ENCODE data around the gene TRNT1.

Gene TRNT1

DNA sequence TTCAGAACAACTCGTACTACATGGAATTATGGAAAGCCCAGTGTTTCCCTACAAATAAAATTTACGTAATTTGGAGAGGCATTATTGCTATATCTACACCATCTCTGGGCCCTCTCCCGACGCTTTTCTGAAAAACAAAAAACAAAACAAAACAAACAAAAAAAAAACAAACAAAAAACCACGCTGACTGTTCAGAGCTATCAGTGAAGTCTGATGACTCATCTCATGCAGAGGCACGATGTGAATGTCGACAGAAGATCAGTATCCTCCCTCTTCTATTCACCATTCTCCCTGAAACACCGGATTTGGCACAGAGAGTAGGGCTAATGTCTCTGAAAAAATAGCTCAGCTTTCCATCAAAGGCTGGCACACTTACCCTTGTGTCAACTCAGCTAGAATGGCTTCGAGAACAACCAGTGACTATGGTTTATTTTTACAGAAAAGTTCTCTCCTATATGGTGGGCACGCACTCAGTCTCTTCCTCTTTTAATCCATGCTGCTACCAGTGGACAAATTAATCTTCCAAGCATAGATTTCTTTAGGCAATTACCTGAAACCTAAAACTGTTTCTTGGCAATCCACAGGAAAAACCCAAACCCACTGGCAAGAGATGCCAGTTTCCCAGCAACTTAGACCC lies 51.2 kb downstream of the TRNT1 start:
- TF ChIP-seq, protein P1, sequence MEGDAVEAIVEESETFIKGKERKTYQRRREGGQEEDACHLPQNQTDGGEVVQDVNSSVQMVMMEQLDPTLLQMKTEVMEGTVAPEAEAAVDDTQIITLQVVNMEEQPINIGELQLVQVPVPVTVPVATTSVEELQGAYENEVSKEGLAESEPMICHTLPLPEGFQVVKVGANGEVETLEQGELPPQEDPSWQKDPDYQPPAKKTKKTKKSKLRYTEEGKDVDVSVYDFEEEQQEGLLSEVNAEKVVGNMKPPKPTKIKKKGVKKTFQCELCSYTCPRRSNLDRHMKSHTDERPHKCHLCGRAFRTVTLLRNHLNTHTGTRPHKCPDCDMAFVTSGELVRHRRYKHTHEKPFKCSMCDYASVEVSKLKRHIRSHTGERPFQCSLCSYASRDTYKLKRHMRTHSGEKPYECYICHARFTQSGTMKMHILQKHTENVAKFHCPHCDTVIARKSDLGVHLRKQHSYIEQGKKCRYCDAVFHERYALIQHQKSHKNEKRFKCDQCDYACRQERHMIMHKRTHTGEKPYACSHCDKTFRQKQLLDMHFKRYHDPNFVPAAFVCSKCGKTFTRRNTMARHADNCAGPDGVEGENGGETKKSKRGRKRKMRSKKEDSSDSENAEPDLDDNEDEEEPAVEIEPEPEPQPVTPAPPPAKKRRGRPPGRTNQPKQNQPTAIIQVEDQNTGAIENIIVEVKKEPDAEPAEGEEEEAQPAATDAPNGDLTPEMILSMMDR (IDR thresholded peaks at IDR 0.05), result no peak
- H3K27me3 ChIP-seq, result no peaks in the 10 kb centered on the region
- peak overlapping the region; percentile 85 to 89 for H3K4me3 ChIP-seq (ENCODE audit: low read depth in 1 of 2, low read length in 1 of 2)
- H3K9me3 ChIP-seq, result no peaks in the 10 kb centered on the region
- peaks cover 29 to 33% of the 10 kb centered on the region in 2 experiments for H3K4me1 ChIP-seq (ENCODE audit: control insufficient read depth in 1 of 2, insufficient read depth in 1 of 2, low read depth in 1 of 2, low read length in 1 of 2)
- peaks cover 29% of the 10 kb centered on the region for H3K36me3 ChIP-seq
- no peak overlapping the region for H3K27ac ChIP-seq

DNA sequence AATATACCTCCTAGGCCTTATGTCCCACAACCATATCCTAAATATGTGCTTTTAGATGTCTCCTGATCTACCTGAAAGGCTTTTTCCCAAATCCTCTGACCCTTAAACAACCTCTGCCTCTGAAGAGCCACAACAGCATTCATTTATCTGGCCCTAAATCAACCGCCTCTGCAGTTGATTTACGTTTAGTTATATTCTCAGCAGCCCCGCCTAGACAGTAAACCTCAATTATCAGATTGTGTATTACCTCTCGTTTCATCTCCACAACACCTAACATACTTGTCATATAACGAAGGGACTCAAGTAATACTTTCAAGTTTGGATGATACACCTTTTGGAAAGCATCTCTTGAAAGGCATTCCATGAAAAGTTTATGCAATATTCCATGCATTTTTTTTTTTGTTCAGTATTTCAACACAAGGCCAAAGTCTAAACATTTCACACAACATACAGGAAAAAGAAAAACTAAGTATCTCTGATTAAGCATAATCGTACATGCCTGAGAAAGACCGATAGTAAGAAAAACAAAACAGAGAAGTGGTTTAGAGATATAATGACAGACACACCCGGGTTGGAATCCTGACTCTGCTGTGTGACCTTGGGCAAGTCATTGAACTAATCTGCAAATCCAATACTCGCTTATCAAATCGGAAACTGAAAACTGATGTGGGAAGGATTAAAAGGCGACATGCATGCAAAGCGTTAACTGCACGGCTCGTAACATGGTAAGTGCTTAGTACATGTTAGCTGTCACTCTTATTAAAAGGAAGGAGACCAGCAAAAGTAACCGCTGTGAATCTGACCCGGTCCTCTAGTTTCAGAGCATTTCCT lies 52.0 kb downstream of the TRNT1 start:
- Histone ChIP-seq H3K27me3 (no peaks in the 10 kb centered on the region), H3K36me3 (peaks cover 23% of the 10 kb centered on the region), H3K4me3 (ENCODE audit: low read depth in 1 of 2, low read length in 1 of 2) (peak overlapping the region; percentile 85 to 89), H3K4me1 (ENCODE audit: control insufficient read depth in 1 of 2, insufficient read depth in 1 of 2, low read depth in 1 of 2, low read length in 1 of 2) (peaks cover 22 to 26% of the 10 kb centered on the region in 2 experiments), H3K9me3 (no peaks in the 10 kb centered on the region), H3K27ac (peak overlapping the region; percentile 77)
- TF ChIP-seq, protein P1 (IDR thresholded peaks at IDR 0.05), result no peak

DNA sequence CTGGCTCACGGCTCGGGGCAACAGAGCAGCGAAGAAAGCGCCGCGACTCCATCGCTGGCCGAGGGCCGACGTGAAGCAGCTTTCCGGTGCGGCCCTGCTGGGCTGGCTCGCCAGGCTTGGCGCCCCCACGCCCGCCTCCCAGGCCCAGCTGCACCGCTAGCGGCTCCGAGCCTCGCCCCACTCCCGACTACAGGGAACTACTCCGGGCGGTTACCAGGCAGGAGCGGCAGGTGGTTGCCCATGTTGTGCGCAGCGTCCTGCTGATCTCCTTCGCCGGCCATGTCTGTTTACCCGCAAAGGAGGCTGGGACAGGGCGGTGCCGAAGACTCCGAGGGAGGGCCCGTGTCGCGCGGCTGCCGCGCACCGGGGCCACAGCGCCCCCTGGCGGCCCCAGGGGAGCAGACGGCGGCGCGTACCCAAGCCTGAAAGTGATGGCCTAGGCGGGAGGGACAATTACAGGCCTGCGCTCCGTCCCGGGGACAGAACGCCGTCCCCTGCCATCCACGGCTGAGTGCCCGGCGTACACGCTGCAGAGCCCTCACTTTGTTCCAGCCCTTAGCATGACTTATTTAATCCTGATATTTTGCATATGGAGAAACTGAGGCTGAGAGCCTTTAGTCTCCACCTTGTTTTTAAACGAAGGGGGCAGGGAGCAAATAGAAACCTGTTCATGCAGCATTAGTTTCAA lies 52.8 kb downstream of the TRNT1 start, which contains the start of gene CRBN:
CRBN (minus strand) TSS at position 285 of the 688 bp plus-strand sequence; CDS start at position 281, 4 bp downstream.
- H3K36me3 ChIP-seq, result peaks cover 16% of the 10 kb centered on the region
- H3K4me1 ChIP-seq (ENCODE audit: control insufficient read depth in 1 of 2, insufficient read depth in 1 of 2, low read depth in 1 of 2, low read length in 1 of 2), result peaks cover 19 to 23% of the 10 kb centered on the region in 2 experiments
- H3K27me3 ChIP-seq, result no peaks in the 10 kb centered on the region
- peak within 1 kb of the TSS; percentile 85 to 89 for H3K4me3 ChIP-seq (ENCODE audit: low read depth in 1 of 2, low read length in 1 of 2)
- TF ChIP-seq, protein P1 (IDR thresholded peaks at IDR 0.05), result peak; percentile 97
- no peaks in the 10 kb centered on the region for H3K9me3 ChIP-seq
- peak within 1 kb of the TSS; percentile 77 for H3K27ac ChIP-seq

DNA sequence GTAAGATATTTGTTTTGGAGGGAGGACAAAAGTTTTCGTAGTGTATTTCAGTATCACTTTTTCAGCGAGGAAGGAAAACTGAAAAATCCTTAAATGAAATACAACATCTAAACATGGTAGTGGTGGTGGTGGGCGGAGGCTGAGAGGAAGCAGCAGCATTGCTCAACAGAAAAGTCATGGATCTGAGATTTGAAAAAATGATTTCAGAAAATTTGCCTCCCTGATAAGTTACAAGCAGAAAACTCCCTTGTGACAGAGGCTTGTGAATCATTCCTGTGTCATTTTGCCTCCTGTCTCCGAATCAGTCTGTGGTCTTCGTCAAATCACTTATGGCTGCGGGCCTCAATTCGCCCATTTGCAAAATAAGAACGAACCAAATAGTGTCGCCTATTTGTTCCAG lies 53.7 kb downstream of the TRNT1 start:
- TF ChIP-seq, protein P1 (IDR thresholded peaks at IDR 0.05), result no peak
- Histone ChIP-seq H3K4me1 (ENCODE audit: control insufficient read depth in 1 of 2, insufficient read depth in 1 of 2, low read depth in 1 of 2, low read length in 1 of 2) (peaks cover 19 to 23% of the 10 kb centered on the region in 2 experiments), H3K4me3 (ENCODE audit: low read depth in 1 of 2, low read length in 1 of 2) (no peak overlapping the region), H3K9me3 (no peaks in the 10 kb centered on the region), H3K27ac (no peak overlapping the region), H3K36me3 (peaks cover 10% of the 10 kb centered on the region), H3K27me3 (no peaks in the 10 kb centered on the region)

DNA sequence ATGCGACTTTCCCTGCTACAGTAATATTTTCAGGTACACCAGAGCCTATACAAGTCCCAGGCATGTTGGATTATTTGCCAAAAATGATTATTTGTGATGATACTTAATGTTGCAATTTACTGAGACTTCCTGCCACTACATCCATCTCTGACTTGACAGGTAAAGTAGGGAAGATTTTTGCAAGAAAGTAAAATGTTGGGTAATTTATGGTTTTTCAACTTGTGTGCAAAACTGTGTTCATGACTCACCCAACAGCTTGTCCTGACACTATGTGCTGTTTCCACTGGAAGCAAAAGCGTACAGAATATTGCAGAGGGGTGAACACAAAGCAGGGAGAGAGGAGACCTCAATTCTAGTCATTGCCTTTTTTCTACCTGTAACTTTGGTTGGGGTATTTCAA lies 58.1 kb downstream of the TRNT1 start:
- Histone ChIP-seq H3K9me3 (peaks cover 3% of the 10 kb centered on the region), H3K36me3 (no peaks in the 10 kb centered on the region), H3K4me1 (ENCODE audit: control insufficient read depth in 1 of 2, insufficient read depth in 1 of 2, low read depth in 1 of 2, low read length in 1 of 2) (peaks cover under 1 to 1% of the 10 kb centered on the region in 2 experiments), H3K4me3 (ENCODE audit: low read depth in 1 of 2, low read length in 1 of 2) (no peak overlapping the region), H3K27me3 (no peaks in the 10 kb centered on the region), H3K27ac (no peak overlapping the region)
- TF ChIP-seq, protein P1 (IDR thresholded peaks at IDR 0.05), result no peak

Data from neutrophil (primary cell).